C4-2B (cell line): ENCODE measurements around the gene TYROBP.

Source experiments
- CTCF ChIP-seq: fragments of 450-650 bp; conservative IDR thresholded peaks from 2 replicates; pipeline ENCODE4 v1.5.1; 2017; ENCODE audit warnings: mild to moderate bottlenecking
- ZFX ChIP-seq: fragments of 450-650 bp; IDR thresholded peaks from 2 replicates; pipeline ENCODE4 v1.6.1; 2017

DNA sequence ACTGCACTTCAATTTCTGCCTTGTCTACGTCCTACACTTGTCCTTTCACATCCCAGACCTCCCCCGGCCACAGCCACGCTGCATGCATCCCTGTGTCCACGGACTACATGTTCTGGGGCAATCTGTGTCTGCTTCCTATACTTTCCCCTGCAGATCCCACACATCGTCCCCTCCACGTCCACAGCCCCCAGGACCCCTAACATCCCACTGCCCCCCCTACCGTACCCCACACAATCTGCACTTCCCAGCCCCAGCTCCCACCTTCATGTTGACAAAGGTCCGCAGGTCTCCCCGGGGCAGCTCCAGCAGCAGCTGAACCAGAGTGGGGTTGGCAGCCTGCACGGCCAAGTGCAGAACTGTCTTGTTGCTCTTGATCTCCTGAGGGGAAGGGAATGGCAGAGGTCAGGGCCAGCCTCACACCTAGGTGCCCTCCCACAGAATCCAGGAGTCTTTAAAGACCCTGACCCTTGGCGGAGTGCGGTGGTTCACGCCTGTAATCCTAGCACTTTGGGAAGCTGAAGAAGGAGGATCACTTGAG lies 17.9 kb downstream of the TYROBP start:
- no peak for TF ChIP-seq CTCF
- TF ChIP-seq ZFX = no peak
